Kidney epithelial cell (primary cell): ENCODE results near the gene KLRB1. TPM values are rescaled to one million over a fixed set of nuclear protein-coding genes. Genes with fewer than 3 reads are reported as not detected.

Experiments
- DNase-seq: peaks from one replicate; pipeline ENCODE4 v3.0.0-alpha.2; 2010; ENCODE audit warnings: low read depth
- H3K27me3 ChIP-seq: 2 replicates; pipeline ENCODE4 v1.6.0; 2011; ENCODE audit warnings: low read length; ENCODE audit not compliant: control insufficient read depth, insufficient read depth
- H3K36me3 ChIP-seq: 2 replicates; pipeline ENCODE4 v1.5.1; 2011; ENCODE audit warnings: low read length; ENCODE audit not compliant: control insufficient read depth, insufficient read depth
- H3K4me3 ChIP-seq: 2 replicates; pipeline ENCODE4 v1.5.1; 2011; ENCODE audit warnings: low read depth, mild to moderate bottlenecking, control low read depth, low read length
- CTCF ChIP-seq: IDR thresholded peaks from 2 replicates; pipeline ENCODE4 v1.5.1; 2011; ENCODE audit warnings: mild to moderate bottlenecking, moderate library complexity, low read length, control low read depth, inconsistent platforms; ENCODE audit not compliant: insufficient read depth, poor library complexity, severe bottlenecking
- total RNA-seq: library from RNA; depleted of rRNA; stranded (reverse); fragments of >200 nt; gene quantifications from 2 replicates; pipeline ENCODE4 v1.2.3, GENCODE V29; 2015

Gene KLRB1
- total RNA-seq, 1 donor from 2014 or later, result not detected

DNA sequence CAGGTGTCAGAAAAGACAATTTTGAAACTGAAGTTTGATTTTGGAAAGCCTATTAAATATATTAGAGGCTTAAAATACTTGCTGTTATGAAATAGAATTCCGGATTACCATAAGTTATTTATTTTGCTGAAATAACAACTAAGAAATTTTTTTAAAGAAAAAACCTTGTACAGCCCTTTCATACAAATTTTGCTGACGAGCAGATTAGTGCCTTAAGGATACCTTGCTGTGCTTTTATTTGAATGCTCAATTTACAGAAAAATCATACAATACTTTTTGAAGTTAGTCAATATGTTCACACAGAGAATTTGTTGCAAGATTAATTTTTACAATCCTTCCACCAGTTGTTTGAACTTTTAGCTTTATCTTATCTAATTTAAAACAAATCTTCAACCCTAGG, 32.3 kb upstream of the KLRB1 start:
- TF ChIP-seq CTCF, result no peak
- Histone ChIP-seq H3K36me3 (no peaks in the 10 kb centered on the region), H3K4me3 (no peak overlapping the region), H3K27me3 (no peaks in the 10 kb centered on the region)
- no peak for DNase-seq

DNA sequence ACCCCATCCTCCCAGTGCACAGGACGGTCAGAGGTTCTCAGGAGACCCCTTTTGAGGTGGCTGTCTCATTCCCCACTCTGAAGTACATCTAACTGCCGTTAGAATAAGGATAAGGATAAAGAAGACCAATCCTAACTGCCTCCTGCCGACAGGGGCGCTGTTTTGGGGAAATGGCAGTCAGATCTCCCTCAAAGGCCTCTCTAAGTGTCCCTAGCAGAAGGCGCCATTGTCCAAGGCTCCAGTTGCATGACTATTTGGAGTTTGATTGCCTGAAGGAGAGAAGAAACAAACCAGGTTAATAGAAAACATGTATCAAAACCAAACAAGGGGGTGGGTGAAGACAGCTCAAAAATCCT, 29.1 kb upstream of the KLRB1 start:
- no peak for DNase-seq
- Histone ChIP-seq H3K36me3 (no peaks in the 10 kb centered on the region), H3K4me3 (no peak overlapping the region), H3K27me3 (no peaks in the 10 kb centered on the region)
- no peak for TF ChIP-seq CTCF

- no peak for TF ChIP-seq CTCF
- no peaks in the 10 kb centered on the region for H3K27me3 ChIP-seq
- H3K4me3 ChIP-seq, result no peak overlapping the region
- DNase-seq, result no peak
- H3K36me3 ChIP-seq, result no peaks in the 10 kb centered on the region
Observed at GRCh38 chr12:9636150-9636850, 28.6 kb upstream of the KLRB1 start.

- H3K36me3 ChIP-seq, result no peaks in the 10 kb centered on the region
- no peak for TF ChIP-seq CTCF
- no peaks in the 10 kb centered on the region for H3K27me3 ChIP-seq
- no peak for DNase-seq
- no peak overlapping the region for H3K4me3 ChIP-seq
Observed at GRCh38 chr12:9634969-9635754, 27.4 kb upstream of the KLRB1 start.

DNA sequence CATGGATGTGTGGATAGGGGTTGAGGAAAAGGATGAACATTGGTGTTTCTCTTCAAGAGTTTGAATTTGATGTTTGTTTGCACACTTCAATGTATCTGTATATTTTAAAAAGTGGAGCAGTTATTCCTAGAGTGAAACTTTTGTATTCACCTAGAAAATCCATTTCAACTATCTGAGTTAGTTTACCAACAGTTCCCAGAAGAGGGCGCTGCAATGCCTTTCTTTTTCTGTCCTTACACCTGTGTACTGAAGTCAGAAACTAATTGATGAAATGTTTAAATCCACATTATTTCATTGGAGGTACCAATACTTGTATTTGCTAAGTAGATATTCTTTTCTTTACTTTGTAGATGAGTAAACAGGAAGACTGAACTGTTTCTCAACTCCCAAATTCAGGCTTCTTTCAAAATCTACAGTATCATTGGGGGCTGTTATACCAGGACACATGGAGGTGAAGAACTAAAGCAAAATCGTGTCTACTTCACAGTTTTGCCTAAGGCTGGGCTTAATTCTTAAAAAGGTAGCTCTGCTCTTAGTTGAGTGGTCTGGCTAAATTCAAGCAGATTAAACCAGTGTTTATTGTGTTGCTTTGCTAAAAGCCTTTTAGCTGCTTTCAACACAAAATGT, 26.6 kb upstream of the KLRB1 start:
- Histone ChIP-seq H3K4me3 (no peak overlapping the region), H3K36me3 (no peaks in the 10 kb centered on the region), H3K27me3 (no peaks in the 10 kb centered on the region)
- peak; percentile 66 for TF ChIP-seq CTCF
- no peak for DNase-seq
